GM18517 (cell line): ENCODE results near the gene HS2ST1.
"Not testable (repeated sequence)": the region's sequence is repeated elsewhere in the genome, so short reads cannot be mapped to it uniquely, and the experiment has no call there.

Experiments
- ATAC-seq: cut with Tn5 transposase; IDR thresholded peaks from one replicate; pipeline ENCODE4 v1.9.1; 2021; ENCODE audit warnings: mild to moderate bottlenecking, moderate library complexity; ENCODE audit not compliant: unreplicated experiment

Gene HS2ST1

DNA sequence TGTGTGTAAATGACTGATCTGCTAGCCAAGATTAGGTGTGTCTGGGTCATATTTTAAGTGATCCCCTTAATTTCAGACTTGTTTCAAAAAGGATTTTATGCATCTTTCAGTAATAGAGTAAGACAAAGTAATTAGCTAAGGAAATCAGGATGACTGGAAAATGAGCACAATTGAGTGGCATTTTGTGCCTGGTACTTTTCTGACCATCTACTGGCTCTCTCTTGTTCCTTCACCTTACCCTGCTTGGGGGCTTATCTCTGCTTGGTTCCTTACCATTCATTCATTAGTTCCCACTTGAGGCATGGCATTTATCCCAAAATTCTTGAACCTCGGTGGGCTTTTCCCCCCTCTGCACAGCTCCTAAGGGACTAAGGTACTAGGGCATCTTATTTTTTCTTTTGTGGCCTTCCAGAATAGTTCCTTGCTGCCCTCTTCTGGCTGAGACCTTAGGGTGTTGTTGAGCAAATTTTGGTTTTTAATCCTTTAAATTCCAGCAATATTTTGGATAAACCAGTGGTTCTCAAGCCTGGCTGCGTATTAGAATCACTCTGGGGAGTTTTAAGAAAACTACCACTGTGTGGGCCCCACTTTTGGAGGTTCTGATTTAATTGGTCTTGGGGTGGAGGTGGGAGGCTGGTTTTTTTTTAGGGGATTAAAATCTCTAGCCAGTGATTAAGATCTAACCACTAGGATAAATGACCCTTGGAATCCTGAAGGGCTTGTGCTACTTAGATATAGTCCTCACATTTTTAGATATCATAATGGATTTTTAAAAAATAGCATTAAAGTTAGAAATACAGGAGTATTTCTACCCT, 50.8 kb downstream of the HS2ST1 start:
- ATAC-seq: peak; percentile 8

DNA sequence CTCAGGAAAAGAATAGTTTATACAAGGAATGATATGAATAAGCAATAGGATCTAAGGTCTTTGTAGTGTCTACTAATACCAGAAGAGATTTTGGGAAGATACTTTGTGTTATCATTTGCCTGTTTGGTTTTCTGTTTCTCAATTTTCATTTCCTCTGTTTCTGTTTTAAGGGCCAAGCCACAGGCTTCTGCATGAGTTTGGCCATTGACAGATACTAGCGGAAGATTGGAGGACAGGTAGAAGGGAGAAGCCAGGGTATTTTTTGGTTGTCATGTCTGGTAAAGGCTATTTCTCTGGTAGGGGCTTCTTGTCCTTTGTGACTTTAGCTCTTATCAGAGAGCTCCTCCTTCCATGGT, 51.4 kb downstream of the HS2ST1 start:
- peak; percentile 76 for ATAC-seq

DNA sequence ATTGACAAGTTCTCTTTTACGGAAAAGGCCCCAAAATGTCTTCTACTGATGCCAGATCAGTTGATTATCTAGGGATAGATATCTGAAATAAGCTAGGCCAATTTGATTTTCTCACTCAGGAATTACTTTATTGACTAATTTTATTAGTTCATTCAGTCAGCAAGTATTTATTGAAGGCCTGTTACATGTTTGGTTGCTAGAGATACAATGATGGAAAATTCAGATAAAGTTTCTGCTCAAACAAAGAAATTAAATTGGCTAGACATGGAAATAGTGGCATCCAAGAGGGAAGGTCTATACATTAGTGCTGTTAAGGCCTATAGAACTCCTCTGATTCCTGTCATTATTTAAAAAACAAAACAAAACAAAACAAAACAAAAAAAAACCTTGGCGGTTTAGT, 56.5 kb downstream of the HS2ST1 start:
- ATAC-seq: no peak

DNA sequence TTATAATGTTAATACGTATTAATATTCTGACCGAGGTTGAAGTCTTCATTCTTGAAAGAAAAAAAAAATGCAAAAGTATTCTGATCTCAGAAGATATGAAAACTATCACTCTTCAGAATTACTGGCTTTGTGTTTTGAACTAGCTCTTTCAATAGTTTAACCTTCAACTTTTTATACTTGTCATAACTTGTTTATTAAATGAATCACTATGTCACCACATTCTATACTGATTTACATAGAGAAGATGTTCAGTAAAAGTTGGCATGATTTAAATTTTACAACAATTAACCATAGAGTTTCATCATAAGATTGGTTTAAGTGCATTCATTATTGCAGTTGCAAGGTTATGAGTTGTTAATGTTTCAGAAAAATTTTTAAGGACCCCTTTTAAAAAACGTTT, 57.3 kb downstream of the HS2ST1 start:
- no peak for ATAC-seq

DNA sequence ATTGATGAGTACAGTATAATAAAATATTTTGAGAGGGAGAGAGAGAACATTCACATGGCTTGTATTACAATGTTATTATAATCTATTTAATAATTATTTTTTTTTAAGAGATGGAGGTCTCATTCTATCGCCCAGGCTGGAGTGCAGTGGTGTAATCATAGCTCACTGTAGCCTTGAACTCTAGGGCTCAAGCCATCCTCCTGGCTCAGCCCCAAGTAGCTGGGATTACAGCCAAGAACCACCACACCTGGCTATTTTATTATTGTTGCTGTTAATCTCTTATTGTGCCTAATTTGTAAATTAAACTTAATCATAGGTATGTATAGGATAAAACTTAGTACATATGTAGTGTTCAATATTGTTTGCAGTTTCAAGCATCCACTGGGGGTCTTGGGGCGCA, 57.8 kb downstream of the HS2ST1 start:
- ATAC-seq: no peak

DNA sequence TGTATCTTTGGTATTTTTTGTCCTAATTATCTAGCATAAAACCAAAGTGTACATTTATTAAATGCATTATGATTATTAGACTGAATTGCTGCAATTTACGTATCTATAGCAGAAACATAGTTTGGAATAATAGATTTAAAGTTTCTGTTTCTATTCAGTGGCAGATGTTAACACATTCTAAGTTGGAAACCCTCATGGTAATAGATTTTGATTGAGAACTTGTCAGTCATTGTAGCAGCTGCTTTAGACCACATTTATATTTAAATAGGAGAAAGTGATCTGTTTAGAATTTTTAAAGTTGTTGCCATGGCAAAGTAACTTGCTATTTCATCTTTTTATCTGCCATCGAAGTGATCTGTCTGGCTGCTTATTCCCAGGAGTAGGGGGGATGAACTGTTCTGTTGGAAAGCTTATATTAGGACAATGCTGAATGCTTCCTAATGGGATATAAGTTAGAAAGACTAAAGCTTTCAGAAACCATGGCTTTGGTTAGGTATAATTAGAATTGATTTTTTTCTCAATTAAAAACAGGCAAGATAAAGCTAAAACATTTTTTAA, 61.6 kb downstream of the HS2ST1 start:
- no peak for ATAC-seq

DNA sequence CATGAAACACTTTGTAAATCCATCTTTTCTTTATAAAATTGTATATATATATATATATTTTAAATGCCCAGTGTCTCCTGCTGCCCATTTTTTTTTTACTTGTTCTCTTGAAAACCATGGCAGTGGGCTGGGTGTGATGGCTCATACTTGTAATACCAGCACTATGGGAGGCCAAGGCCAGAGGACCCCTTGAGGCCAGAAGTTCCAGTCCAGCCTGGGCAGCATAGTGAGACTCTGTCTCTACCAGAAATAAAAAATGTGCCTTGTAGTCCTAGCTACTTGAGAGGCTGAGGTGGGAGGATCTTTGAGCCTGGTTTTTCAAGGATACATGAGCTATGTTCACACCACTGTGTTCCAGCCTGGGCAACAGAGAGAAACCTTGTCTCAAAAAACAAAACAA, 62.2 kb downstream of the HS2ST1 start:
- ATAC-seq: no peak

DNA sequence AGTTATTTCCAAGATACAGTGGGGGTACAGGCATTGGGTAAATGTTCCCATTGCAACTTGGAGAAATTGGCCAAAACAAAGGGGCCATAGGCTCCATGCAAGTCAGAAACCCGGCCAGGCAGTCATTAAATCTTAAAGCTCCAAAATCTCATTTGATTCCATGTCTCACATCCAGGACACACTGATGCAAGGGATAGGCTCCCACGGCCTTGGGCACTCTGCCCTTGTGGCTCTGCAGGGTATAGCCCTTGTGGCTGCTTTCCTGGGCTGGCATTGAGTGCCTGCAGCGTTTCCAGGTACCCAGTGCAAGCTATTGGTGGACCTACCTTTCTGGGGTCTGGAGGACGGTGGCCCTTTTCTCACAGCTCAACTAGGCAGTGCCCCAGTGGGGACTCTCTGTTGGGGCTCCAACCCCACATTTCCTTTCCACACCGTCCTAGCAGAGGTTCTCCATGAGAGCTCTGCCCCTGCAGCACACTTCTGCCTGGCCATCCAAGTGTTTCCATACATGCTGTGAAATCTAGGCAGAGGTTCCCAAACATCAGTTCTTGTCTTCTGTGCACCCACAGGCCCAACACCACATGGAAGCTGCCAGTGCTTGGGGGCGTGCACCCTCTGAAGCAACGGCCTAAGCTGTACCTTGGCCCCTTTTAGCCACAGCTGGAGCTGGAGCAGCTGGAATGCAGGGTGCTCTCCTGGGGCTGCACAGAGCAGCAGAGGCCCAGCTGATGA, 67.2 kb downstream of the HS2ST1 start:
- no peak for ATAC-seq

DNA sequence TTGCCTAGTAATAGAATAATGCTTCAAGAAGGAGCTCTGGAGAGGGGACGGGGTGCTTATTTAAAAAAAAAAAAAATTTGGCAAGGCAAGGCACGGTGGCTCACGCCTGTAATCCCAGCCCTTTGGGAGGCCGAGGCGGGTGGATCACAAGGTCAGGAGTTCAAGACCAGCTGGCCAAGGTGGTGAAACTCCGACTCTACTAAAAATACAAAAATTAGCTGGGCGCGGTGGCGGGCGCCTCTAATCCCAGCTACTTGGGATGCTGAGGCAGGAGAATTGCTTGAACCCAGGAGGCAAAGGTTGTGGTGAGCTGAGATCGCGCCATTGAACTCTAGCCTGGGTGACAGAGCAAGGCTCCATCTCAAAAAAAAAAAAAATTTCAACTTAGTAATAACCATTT, 69.2 kb downstream of the HS2ST1 start:
- ATAC-seq: not testable (repeated sequence)

DNA sequence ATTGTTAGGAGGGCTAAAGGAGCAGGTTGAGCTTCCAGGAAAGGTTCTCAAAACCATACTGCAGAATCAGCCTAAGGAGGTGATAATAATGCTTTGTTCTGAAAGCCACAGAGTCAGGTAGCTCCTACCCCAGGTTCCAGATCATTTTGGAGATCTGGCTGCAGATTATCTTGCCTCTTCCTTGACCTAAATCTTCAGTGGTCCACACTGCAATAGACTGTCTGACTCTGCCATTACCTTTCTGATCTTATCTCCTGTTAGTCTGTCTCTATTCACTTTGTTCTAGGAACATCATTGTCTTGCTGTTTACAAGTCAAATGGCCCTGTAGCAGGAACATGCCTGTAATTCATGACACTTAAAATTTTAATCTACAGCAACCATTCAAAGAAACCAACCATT, 73.0 kb downstream of the HS2ST1 start:
- no peak for ATAC-seq

DNA sequence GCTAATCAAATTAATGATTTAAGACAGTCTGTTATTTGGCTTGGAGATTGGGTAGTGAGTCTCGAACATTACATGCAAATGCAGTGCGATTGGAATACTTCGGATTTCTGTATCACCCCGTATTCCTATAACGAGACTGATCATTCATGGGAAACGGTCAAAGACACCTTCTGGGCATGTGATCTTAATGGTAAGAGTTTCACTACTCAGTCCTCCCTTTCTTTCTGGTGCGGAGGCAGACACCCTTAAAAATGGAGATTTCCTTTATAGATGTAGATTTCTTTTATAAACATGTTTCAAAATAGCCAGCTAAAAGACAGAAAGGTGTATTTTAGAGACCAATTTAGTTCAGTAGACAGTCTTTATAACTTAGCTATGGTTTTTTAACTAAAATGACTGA, 74.4 kb downstream of the HS2ST1 start:
- no peak for ATAC-seq

DNA sequence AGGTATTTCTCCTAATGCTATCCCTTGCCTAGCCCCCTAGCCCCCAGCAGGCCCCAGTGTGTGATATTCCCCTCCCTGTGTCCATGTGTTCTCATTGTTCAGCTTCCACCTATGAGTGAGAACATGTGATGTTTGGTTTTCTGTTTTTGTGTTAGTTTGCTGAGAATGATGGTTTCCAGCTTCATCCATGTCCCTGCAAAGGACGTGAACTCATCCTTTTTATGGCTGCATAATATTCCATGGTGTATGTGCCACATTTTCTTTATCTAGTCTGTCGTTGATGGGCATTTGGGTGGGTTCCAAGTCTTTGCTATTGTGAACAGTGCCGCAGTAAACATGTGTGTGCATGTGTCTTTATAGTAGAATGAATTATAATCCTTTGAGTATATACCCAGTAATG, 75.3 kb downstream of the HS2ST1 start:
- not testable (repeated sequence) for ATAC-seq

DNA sequence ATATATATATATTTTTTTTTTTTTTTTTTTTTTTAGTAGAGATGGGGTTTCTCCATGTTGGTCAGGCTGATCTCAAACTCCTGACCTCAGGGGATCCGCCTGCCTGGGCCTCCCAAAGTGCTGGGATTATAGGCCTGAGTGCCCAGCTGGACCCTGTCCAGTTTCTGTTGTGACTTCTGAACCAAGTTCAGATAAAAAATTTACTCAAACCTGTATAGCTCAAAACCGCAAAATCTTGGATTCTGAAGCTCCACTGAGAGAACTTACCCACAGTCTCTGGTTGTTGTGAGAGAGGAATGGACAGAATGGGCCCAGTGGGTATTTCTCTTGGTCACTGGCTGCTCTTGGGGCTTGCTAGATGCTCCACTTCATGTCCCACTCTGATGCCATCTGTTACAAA, 76.4 kb downstream of the HS2ST1 start:
- ATAC-seq: no peak

DNA sequence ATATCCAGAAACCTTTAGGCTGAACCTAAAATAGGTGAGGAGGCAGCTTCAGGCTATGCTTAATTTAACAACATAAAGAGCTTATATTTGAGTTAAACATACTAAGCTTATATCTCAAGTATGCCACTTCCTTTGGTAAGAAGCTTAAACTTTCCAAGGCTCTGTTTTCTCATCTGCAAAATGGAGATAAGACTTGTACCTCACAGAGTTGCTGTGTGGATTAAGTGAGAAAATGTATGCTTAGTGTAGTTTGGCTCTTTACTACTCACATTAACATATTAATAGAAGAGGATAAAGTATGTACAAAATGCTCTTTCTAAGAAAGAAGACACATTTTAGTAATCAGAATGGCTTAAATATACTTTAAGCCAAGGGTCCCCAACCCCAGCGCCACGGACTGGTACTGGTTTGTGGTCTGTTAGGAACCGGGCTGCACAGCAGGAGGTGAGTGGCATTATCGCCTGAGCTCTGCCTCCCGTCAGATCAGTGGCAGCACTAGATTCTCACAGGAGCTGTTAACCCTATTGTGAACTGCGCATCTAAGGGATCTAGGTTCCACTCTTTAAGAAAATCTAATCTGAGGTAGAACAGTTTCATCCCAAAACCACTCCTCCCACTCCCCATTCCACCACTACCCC, 77.2 kb downstream of the HS2ST1 start:
- no peak for ATAC-seq

DNA sequence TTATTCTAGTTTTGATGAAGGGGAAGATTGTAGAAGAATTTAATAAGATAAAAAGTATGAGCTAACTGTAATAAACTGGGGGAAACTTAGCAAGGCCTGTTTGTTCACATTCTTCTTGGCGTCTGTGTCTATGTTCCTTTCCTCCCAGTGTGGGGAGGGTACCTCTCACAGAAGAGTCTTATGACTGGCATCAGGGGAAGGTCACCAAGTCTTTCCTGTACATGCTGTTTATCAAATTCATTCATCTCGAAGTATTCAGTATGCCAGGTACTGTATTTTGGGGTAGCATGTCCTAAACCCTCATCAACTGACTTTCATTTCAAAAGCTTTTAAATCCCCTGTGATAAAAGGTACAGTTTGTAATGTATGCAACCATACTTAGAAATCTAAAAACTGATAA, 78.4 kb downstream of the HS2ST1 start:
- ATAC-seq: no peak

DNA sequence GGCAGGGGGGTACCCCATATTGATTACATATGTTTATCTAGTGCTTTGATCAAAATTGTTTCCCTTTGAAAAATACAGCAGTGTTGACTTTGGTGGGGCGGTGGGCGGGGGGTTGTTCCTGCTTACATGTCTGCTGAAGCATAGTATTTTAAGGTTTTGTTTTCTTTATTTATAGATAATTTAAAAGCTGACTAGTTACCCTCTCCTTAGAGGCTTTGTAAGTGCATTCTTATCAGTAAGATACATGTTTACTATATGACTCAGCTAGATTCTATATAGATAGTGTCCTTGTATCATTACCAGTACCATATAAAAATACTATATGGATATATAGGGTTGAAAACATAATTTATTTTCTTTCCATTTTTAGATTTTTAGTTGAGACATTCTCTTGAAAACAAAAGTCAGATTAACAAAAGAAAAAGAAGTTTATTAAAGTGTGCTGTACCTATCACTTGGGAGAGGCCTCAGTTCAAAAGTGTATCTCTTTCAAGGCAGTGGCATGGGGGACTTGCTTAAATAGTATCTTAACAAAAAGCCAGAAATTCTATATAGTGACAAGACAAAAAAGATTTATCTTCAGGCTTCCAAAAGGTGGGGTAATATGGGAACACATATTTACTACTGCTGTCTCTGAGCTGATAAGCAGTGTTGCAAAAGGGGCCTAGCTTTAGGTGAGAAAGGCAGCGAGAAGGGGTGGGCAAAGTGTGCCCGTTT, 79.0 kb downstream of the HS2ST1 start:
- no peak for ATAC-seq

DNA sequence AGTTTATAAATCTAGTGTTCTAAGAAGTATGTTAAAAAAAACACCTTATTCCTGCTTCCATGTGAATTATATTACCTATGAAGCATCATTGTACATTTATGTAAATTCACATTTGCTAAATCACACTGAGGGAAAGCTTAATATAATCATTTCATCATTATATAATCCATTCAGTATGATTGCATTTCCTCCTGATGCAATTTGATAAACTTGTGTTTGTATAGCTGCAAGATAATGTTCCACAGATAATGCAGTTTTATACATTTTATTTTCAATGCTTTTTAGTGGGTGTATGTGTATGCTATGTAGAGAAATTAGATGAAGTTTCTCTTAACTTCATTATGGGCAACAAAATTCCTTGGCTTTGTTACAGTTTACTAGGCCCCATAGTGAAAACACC, 79.6 kb downstream of the HS2ST1 start:
- ATAC-seq: no peak

DNA sequence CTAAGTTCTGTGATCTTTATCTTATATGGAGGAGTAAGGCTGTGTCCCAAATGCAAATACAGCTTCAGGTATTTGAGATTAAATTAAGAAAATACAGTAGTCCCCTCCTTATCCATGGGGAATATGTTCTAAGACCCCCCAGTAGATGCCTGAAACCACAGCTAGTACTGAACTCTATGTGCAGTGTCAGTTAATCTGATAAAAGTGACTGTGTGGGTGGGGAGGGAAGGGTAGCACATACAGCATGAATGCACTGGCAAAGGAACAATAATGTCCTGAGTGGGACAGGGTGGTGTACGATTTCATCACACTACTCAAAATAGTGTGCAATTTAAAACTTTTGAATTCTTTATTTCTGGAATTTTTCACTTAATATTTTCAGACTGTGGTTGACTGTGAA, 83.1 kb downstream of the HS2ST1 start:
- ATAC-seq: no peak

DNA sequence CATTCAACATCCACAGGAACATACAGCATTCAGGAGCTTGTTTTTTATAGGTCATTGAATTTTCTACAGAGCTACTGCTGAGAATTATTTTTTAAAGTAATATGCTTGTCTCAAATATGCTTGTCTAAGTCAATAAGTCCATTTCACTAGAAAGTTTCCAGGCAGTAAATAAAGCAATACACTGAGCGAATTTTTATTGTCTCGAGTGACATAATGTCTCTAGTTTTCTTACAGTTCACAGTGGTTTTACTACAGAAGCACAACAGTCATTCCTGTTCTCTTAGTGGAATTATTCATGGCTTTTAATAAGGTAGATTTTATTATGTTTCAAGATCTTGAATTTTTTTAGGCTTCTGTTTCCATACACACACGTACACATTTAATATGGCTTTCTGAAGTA, 83.8 kb downstream of the HS2ST1 start:
- no peak for ATAC-seq

DNA sequence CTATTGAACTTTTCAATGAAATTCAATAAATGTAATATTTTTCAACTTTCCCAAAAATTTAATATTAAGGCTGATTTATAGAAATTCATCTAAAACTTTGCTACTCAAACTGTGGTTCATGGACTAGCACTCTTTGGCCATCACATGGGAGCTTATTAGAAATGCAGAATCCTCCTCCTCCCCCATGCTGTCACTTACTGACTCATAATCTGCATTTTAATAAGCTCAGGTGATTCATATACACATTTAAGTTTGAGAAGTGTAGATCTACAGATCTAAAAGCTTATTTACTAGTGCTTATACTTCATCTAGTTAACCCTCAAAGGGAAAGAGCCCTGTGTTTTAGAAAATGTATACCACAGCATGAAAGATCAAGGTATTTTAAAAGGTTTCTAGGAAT, 84.3 kb downstream of the HS2ST1 start:
- ATAC-seq: no peak

DNA sequence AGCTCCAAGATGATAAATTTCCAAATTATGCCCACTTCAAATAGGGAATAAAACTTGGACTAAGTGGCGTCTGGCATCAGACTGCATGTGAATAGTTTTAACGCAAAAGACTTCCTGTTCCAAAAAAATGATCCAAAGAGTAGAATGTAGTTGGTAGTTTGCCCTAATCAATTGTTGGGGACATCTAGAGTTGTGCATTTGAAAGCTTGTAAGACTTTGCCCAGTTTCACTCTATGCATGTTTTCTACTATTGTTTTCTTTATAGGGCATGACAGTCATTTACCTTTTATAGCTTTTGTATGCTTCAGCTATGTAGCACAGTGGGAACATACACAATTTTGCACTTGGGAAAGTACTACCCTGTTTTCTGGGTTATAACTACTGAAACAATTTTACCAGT, 86.0 kb downstream of the HS2ST1 start:
- ATAC-seq: no peak
